Mammary epithelial cell (primary cell): ENCODE measurements around the gene DYNC1H1.

Experiments
- EZH2 ChIP-seq: IDR thresholded peaks from 2 replicates; pipeline ENCODE4 v1.6.1; 2012; ENCODE audit warnings: low read length, inconsistent platforms, borderline replicate concordance
- TF ChIP-seq, protein P1 (sequence below), 2 donors: IDR thresholded peaks in 1 of 2; conservative IDR thresholded peaks in 1 of 2; 2 replicates each; pipeline ENCODE4 v1.5.1; 2011 to 2012; ENCODE audit warnings: inconsistent platforms in 2 of 2, low read length in 2 of 2, mild to moderate bottlenecking in 2 of 2, control low read depth in 1 of 2, low read depth in 1 of 2; ENCODE audit not compliant: insufficient read depth in 1 of 2; ENCODE audit errors: extremely low read depth in 1 of 2

DNA sequence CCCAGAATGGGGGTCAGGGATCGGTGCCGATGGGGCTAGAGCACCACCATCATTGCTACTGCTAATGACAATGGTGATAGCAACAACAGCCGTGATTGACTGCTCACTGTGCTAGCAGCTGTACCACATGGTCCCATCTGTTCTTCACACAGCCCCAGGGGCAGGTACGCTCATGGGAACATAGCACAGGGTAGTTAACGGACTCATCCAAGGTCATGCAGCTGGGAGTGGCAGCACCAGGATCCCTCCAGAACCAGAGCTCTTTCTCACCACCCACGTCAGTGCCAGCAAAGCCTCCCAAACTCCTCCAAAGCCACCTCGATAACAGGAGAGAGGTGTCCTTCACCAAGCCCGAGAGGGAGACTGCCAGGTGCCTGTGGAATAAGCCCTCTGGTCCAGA, 11.2 kb upstream of the DYNC1H1 start:
- TF ChIP-seq EZH2, result no peak
- TF ChIP-seq, protein P1, sequence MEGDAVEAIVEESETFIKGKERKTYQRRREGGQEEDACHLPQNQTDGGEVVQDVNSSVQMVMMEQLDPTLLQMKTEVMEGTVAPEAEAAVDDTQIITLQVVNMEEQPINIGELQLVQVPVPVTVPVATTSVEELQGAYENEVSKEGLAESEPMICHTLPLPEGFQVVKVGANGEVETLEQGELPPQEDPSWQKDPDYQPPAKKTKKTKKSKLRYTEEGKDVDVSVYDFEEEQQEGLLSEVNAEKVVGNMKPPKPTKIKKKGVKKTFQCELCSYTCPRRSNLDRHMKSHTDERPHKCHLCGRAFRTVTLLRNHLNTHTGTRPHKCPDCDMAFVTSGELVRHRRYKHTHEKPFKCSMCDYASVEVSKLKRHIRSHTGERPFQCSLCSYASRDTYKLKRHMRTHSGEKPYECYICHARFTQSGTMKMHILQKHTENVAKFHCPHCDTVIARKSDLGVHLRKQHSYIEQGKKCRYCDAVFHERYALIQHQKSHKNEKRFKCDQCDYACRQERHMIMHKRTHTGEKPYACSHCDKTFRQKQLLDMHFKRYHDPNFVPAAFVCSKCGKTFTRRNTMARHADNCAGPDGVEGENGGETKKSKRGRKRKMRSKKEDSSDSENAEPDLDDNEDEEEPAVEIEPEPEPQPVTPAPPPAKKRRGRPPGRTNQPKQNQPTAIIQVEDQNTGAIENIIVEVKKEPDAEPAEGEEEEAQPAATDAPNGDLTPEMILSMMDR (conservative IDR thresholded peaks at IDR 0.05 in 1 of 2, IDR thresholded peaks at IDR 0.05 in 1 of 2; ENCODE audit: extremely low read depth in 1 of 2, insufficient read depth in 1 of 2, low read depth in 1 of 2, low read length in 2 of 2), result no peak
